ENCODE results near the gene CTAG1B.
"Not testable (repeated sequence)": the region's sequence is repeated elsewhere in the genome, so short reads cannot be mapped to it uniquely, and the experiment has no call there.

CTAG1B gene

GRCh38 chrX:154633661-154634060, 14.6 kb upstream of the CTAG1B start:
- H4K20me1 ChIP-seq (ENCODE audit: low read depth, low read length); H3K9me2 ChIP-seq (replicated peaks; ENCODE audit: insufficient read depth, low read length): not testable (repeated sequence)

GRCh38 chrX:154630949-154631348, 11.9 kb upstream of the CTAG1B start:
- H4K20me1 ChIP-seq (ENCODE audit: low read depth, low read length); H3K36me3 ChIP-seq (ENCODE audit: low read length); H3K9ac ChIP-seq (ENCODE audit: low read length); H3K27ac ChIP-seq (ENCODE audit: low read depth, low read length); H2AFZ ChIP-seq (ENCODE audit: low read depth, low read length, severe bottlenecking); H3K9me2 ChIP-seq (replicated peaks; ENCODE audit: insufficient read depth, low read length); H3K27me3 ChIP-seq (ENCODE audit: low read length); H3K9me3 ChIP-seq (ENCODE audit: insufficient read depth, low read length); H3K4me2 ChIP-seq (ENCODE audit: low read depth, low read length, poor library complexity, severe bottlenecking); H3K79me2 ChIP-seq (ENCODE audit: insufficient read depth, low read length); H3F3A ChIP-seq (ENCODE audit: insufficient read depth); H3K4me3 ChIP-seq (ENCODE audit: insufficient read depth, low read length, poor library complexity, severe bottlenecking): not testable (repeated sequence)

More at GRCh38 chrX:154633661-154634060, 14.6 kb upstream of the CTAG1B start:
- H3K27me3 ChIP-seq (ENCODE audit: low read length); H3K27ac ChIP-seq (ENCODE audit: low read depth, low read length); H3K36me3 ChIP-seq (ENCODE audit: low read length); H3K9me3 ChIP-seq (ENCODE audit: insufficient read depth, low read length); H3K9ac ChIP-seq (ENCODE audit: low read length); H3K4me3 ChIP-seq (ENCODE audit: insufficient read depth, low read length, poor library complexity, severe bottlenecking); H2AFZ ChIP-seq (ENCODE audit: low read depth, low read length, severe bottlenecking); H3F3A ChIP-seq (ENCODE audit: insufficient read depth); H3K79me2 ChIP-seq (ENCODE audit: insufficient read depth, low read length); H3K4me2 ChIP-seq (ENCODE audit: low read depth, low read length, poor library complexity, severe bottlenecking): not testable (repeated sequence)

GRCh38 chrX:154628960-154629359, 9.9 kb upstream of the CTAG1B start:
- not testable (repeated sequence) for H3K36me3 ChIP-seq (ENCODE audit: low read length); H3K9me3 ChIP-seq (ENCODE audit: insufficient read depth, low read length); H3K4me2 ChIP-seq (ENCODE audit: low read depth, low read length, poor library complexity, severe bottlenecking); H3K27me3 ChIP-seq (ENCODE audit: low read length); H3K27ac ChIP-seq (ENCODE audit: low read depth, low read length); H3F3A ChIP-seq (ENCODE audit: insufficient read depth); H3K79me2 ChIP-seq (ENCODE audit: insufficient read depth, low read length); H3K9me2 ChIP-seq (replicated peaks; ENCODE audit: insufficient read depth, low read length); H2AFZ ChIP-seq (ENCODE audit: low read depth, low read length, severe bottlenecking); H3K4me3 ChIP-seq (ENCODE audit: insufficient read depth, low read length, poor library complexity, severe bottlenecking); H4K20me1 ChIP-seq (ENCODE audit: low read depth, low read length); H3K9ac ChIP-seq (ENCODE audit: low read length)

GRCh38 chrX:154620767-154621414, 1.8 kb upstream of the CTAG1B start:
- not testable (repeated sequence) for H3K36me3 ChIP-seq (ENCODE audit: low read length); H2AFZ ChIP-seq (ENCODE audit: low read depth, low read length, severe bottlenecking); H3K9ac ChIP-seq (ENCODE audit: low read length); H4K20me1 ChIP-seq (ENCODE audit: low read depth, low read length); H3K27me3 ChIP-seq (ENCODE audit: low read length); H3K9me3 ChIP-seq (ENCODE audit: insufficient read depth, low read length); H3K4me3 ChIP-seq (ENCODE audit: insufficient read depth, low read length, poor library complexity, severe bottlenecking); H3K4me2 ChIP-seq (ENCODE audit: low read depth, low read length, poor library complexity, severe bottlenecking); H3F3A ChIP-seq (ENCODE audit: insufficient read depth); H3K79me2 ChIP-seq (ENCODE audit: insufficient read depth, low read length); H3K9me2 ChIP-seq (replicated peaks; ENCODE audit: insufficient read depth, low read length); H3K27ac ChIP-seq (ENCODE audit: low read depth, low read length)

GRCh38 chrX:154613586-154613985, 5.5 kb downstream of the CTAG1B start:
- H3K9me3 ChIP-seq (ENCODE audit: insufficient read depth, low read length), result not testable (repeated sequence)

GRCh38 chrX:154611146-154611545, 7.9 kb downstream of the CTAG1B start:
- not testable (repeated sequence) for H3K4me2 ChIP-seq (ENCODE audit: low read depth, low read length, poor library complexity, severe bottlenecking); H3F3A ChIP-seq (ENCODE audit: insufficient read depth); H3K36me3 ChIP-seq (ENCODE audit: low read length); H3K4me3 ChIP-seq (ENCODE audit: insufficient read depth, low read length, poor library complexity, severe bottlenecking); H3K79me2 ChIP-seq (ENCODE audit: insufficient read depth, low read length); H2AFZ ChIP-seq (ENCODE audit: low read depth, low read length, severe bottlenecking); H3K9ac ChIP-seq (ENCODE audit: low read length); H3K27me3 ChIP-seq (ENCODE audit: low read length); H4K20me1 ChIP-seq (ENCODE audit: low read depth, low read length); H3K9me2 ChIP-seq (replicated peaks; ENCODE audit: insufficient read depth, low read length); H3K27ac ChIP-seq (ENCODE audit: low read depth, low read length); H3K9me3 ChIP-seq (ENCODE audit: insufficient read depth, low read length)

More at GRCh38 chrX:154613586-154613985, 5.5 kb downstream of the CTAG1B start:
- not testable (repeated sequence) for H3K27ac ChIP-seq (ENCODE audit: low read depth, low read length); H4K20me1 ChIP-seq (ENCODE audit: low read depth, low read length); H3K9me2 ChIP-seq (replicated peaks; ENCODE audit: insufficient read depth, low read length); H3K79me2 ChIP-seq (ENCODE audit: insufficient read depth, low read length); H3K27me3 ChIP-seq (ENCODE audit: low read length); H3K9ac ChIP-seq (ENCODE audit: low read length); H3F3A ChIP-seq (ENCODE audit: insufficient read depth); H3K36me3 ChIP-seq (ENCODE audit: low read length); H3K4me3 ChIP-seq (ENCODE audit: insufficient read depth, low read length, poor library complexity, severe bottlenecking); H2AFZ ChIP-seq (ENCODE audit: low read depth, low read length, severe bottlenecking); H3K4me2 ChIP-seq (ENCODE audit: low read depth, low read length, poor library complexity, severe bottlenecking)

- not testable (repeated sequence) for H3K79me2 ChIP-seq (ENCODE audit: insufficient read depth, low read length); H3K9me3 ChIP-seq (ENCODE audit: insufficient read depth, low read length); H3K4me2 ChIP-seq (ENCODE audit: low read depth, low read length, poor library complexity, severe bottlenecking); H3F3A ChIP-seq (ENCODE audit: insufficient read depth); H3K4me3 ChIP-seq (ENCODE audit: insufficient read depth, low read length, poor library complexity, severe bottlenecking); H3K9ac ChIP-seq (ENCODE audit: low read length); H3K36me3 ChIP-seq (ENCODE audit: low read length); H3K9me2 ChIP-seq (replicated peaks; ENCODE audit: insufficient read depth, low read length); H2AFZ ChIP-seq (ENCODE audit: low read depth, low read length, severe bottlenecking); H3K27me3 ChIP-seq (ENCODE audit: low read length); H3K27ac ChIP-seq (ENCODE audit: low read depth, low read length); H4K20me1 ChIP-seq (ENCODE audit: low read depth, low read length)
Measured at GRCh38 chrX:154608823-154609222, 10.3 kb downstream of the CTAG1B start.

- H3K79me2 ChIP-seq (ENCODE audit: insufficient read depth, low read length); H3K9ac ChIP-seq (ENCODE audit: low read length); H3K36me3 ChIP-seq (ENCODE audit: low read length); H4K20me1 ChIP-seq (ENCODE audit: low read depth, low read length); H3K27me3 ChIP-seq (ENCODE audit: low read length); H3K4me2 ChIP-seq (ENCODE audit: low read depth, low read length, poor library complexity, severe bottlenecking); H3K27ac ChIP-seq (ENCODE audit: low read depth, low read length); H2AFZ ChIP-seq (ENCODE audit: low read depth, low read length, severe bottlenecking); H3F3A ChIP-seq (ENCODE audit: insufficient read depth); H3K4me3 ChIP-seq (ENCODE audit: insufficient read depth, low read length, poor library complexity, severe bottlenecking); H3K9me2 ChIP-seq (replicated peaks; ENCODE audit: insufficient read depth, low read length); H3K9me3 ChIP-seq (ENCODE audit: insufficient read depth, low read length): not testable (repeated sequence)
Measured at GRCh38 chrX:154607976-154608375, 11.1 kb downstream of the CTAG1B start.

All from SU-DHL-6 (cell line).